ACHN (cell line): ENCODE results near the gene SLC30A7.
"Not testable (repeated sequence)": the region's sequence is repeated elsewhere in the genome, so short reads cannot be mapped to it uniquely, and the experiment has no call there.

Experiments used
- DNase-seq: peaks from one replicate; pipeline ENCODE4 v3.0.0-alpha.2; 2015
- in situ Hi-C: cut with HindIII; loops from 2 replicates; pipeline ENCODE4 v1.10.0; 2017; ENCODE audit warnings: low sequenced_read_pairs, low pct_ligation_motif_present, low pct_unique_long_range_greater_than_20kb

SLC30A7 gene

DNA sequence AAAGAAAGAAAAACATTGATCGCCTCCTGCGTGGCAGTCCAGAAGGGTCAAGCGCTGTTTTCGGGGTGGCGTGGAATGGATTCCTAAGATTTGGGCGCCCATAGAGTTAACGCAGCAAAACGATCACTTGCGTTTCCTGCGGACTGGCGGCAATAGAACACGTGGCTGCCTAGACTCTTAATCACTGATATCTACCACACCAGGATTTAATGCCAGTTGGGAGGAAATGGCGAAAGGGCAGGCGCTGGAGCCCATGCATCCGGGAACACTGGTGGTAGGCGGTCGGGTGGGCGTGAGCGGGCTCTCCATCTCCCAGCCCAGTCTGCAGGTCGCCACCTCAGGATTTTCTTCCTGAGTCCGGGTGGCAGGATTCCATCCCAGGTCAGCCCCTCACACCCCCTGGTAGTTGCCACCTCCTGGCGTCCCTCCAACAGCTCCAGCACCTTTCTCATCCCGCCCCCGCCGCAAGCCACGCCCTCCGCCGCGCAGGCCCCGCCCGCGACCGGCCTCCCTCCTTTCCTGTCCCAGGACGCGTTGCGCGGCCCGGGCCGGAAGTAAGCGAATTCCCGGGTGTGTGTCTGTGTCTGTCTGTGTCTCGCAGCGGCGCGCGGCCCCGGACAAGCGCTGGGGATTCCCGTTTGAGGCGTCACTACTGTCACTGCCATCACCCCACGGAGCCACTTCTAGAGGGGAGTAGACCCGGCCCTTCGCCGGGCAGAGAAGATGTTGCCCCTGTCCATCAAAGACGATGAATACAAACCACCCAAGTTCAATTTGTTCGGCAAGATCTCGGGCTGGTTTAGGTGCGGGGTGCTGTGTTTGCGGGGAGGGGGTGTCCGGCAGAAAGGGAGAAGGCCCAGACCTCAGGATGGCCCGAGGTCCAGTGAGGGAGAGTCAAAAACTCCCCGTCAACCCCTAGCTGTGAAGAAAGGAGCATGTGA, at the start of gene SLC30A7:
Gene SLC30A7, plus strand, starts transcription at position 551 of the 941 bp plus-strand sequence. Its CDS starts 173 bp downstream, at position 724.
- peak; percentile 89 for DNase-seq
- in situ Hi-C loops = no loop called here

GRCh38 chr1:100847361-100848082, 48.4 kb upstream of the SLC30A7 start:
- DNase-seq = peak; percentile 32

GRCh38 chr1:100851726-100852125, 44.2 kb upstream of the SLC30A7 start:
- in situ Hi-C loops = loop anchor here (25.0 kb wide), 2 partner anchors 239 to 389 kb away; no protein-coding TSS in a partner anchor
- no peak for DNase-seq

More at GRCh38 chr1:100847361-100848082, 48.4 kb upstream of the SLC30A7 start:
- in situ Hi-C loops = no loop called here

DNA sequence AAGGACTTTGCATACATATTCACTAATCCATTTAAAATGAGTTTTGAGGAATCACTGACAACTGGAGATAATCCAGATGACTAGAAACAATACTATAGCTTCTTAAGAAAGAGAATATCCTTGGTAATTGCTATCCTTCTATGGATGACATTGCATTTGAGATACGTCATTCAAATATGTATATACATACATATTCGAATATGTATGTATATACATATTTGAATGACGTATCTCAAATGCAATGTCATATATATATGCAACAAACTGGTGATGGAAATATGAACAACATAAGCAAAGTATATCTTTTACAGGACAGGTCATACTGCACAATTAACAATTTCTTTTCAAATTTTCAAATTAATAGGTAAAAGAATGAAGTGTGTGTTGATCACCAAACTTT, 42.9 kb upstream of the SLC30A7 start:
- DNase-seq = no peak
- in situ Hi-C loops = loop anchor here (25.0 kb wide), 2 partner anchors 241 to 391 kb away; no protein-coding TSS in a partner anchor

DNA sequence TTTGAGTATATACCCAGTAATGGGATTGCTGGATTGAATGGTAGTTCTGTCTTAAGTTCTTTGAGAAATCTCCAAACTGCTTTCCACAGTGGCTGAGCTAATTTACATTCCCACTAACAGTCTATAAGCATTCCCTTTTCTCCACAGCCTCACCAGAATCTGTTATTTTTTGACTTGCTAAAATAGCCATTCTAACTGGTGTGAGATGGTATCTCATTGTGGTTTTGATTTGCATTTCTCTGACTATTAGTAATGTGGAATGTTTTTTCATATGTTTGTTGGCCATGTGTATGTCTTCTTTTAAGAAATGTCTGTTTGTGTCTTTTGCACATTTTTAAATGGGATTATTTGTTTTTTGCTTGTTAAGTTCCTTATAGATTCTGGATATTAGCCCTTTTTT, 40.8 kb upstream of the SLC30A7 start:
- in situ Hi-C loops = loop anchor here (25.0 kb wide), 2 partner anchors 243 to 393 kb away; no protein-coding TSS in a partner anchor
- DNase-seq = not testable (repeated sequence)

DNA sequence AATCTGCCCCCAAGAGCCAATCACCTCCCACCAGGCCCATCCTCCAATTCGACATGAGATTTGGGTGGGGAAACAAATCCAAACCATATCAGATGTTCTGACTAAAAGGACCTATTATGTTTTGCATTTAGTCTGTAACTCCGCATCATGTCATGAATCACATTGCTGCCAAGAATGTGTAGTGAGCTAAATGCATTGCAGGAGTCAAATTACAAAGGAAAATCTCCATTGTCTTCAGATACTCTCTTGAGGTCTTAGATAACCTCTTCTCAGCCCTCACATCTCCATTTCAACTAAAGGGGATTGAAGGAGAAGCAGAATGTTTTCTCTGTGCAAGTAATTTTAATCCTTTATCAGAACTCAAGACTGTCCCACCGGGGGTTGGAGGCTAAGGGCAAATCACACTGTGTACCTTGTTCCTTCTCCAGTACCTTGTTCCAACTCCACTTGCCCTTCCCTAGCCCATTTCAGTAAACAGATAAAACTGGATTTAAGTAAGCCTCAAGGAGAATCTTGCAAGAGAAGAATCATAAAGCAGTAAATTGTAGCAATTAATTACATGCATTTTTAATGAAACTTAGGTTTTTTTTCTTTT, 35.4 kb upstream of the SLC30A7 start:
- no peak for DNase-seq
- in situ Hi-C loops = loop anchor here (25.0 kb wide), 2 partner anchors 248 to 398 kb away; no protein-coding TSS in a partner anchor

- in situ Hi-C loops = loop anchor here (25.0 kb wide), 2 partner anchors 249 to 399 kb away; no protein-coding TSS in a partner anchor
These were observed 34.5 kb upstream of the SLC30A7 start for GRCh38 chr1:100861379-100861778.

DNA sequence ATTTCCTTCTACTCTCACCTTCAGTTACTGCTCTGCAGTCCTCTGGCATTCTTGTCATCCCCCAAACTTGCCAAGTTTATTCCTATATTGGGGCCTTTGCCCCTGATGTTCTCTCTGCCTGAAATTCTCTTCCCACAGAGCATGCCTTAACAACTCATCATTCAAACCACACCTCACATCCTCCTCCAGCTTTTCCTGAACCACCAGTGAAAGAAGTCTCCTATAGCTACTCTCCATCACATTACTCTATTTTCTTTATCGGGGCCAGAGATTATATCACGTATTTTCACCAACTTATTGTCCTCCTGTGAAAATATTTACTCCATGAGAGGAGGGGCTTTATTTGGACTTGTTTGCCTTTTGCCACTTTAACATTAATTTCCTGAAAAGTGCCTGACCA, 33.3 kb upstream of the SLC30A7 start:
- in situ Hi-C loops = loop anchor here (25.0 kb wide), 2 partner anchors 250 to 400 kb away; no protein-coding TSS in a partner anchor
- no peak for DNase-seq

More at GRCh38 chr1:100861379-100861778, 34.5 kb upstream of the SLC30A7 start:
- no peak for DNase-seq

- in situ Hi-C loops = loop anchor here (25.0 kb wide), 2 partner anchors 254 to 404 kb away; no protein-coding TSS in a partner anchor
These were observed 29.6 kb upstream of the SLC30A7 start for GRCh38 chr1:100866041-100866900.

DNA sequence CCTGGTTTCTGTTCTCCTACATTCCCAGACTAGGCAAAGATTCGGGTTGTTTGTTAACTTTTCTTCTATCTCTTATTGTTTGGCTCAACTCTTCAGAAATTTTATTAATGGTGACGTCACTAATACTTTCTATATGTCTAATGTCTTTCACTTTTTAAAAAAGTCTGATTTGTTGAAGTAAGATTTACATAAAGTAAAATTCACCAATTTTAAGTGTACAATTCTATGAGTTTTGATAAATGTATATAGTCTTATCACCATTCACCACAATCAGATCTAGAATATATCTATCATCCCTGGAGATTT, 29.0 kb upstream of the SLC30A7 start:
- in situ Hi-C loops = loop anchor here (25.0 kb wide), 2 partner anchors 255 to 405 kb away; no protein-coding TSS in a partner anchor
- no peak for DNase-seq

More at GRCh38 chr1:100866041-100866900, 29.6 kb upstream of the SLC30A7 start:
- peak; percentile 41 for DNase-seq

DNA sequence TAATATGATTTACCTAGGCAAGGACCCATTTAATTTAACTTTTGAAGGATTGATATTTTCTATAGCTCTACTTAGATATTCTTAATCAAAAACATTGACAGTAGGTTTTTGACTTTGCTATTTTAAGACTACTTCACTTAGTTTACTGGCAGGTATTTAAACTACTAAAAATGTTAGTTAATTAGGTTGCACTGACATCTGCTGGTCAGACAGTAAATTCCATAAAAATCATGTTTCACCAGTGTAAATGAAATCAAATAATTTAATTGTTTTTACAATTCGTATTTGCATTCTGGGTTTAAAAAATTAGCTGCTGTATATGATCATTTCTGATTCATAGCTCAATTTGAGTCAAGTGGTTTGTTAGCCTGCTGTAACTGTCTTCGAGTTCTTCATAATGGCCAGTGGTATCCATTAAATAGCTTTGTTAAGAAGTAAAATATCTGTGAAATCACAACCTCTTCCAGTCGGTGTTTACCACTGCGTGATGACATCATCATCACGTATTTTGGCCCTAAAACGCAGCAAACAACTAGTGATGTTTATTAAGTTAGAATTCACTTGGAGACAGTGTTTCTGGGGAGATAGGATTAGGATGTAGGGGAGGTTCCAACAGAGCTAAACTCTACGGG, 27.4 kb upstream of the SLC30A7 start:
- peak; percentile 46 for DNase-seq
- in situ Hi-C loops = loop anchor here (25.0 kb wide), 2 partner anchors 256 to 406 kb away; no protein-coding TSS in a partner anchor

DNA sequence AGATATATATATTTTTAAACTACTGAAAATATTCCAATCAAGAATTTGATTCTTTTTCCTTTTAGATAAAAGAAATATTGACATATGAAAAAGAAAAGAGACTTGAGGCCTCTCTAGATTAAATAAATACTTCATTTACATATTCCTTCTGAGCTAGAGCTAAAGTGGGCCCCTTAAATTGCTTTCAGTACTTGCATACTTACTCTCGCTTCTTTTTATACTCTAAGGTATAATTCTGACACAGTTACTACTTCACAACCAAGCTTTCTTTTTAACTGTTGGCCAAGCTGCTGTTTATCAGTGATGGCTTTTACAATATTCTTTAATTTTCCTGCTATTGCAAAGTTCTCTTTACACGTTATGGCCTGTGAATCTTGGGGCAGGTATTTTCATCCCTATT, 25.9 kb upstream of the SLC30A7 start:
- no peak for DNase-seq
- in situ Hi-C loops = loop anchor here (25.0 kb wide), 2 partner anchors 258 to 408 kb away; no protein-coding TSS in a partner anchor

- no peak for DNase-seq
- in situ Hi-C loops = loop anchor here (25.0 kb wide), 2 partner anchors 262 to 412 kb away; no protein-coding TSS in a partner anchor
These were observed 21.5 kb upstream of the SLC30A7 start for GRCh38 chr1:100874433-100874832.

DNA sequence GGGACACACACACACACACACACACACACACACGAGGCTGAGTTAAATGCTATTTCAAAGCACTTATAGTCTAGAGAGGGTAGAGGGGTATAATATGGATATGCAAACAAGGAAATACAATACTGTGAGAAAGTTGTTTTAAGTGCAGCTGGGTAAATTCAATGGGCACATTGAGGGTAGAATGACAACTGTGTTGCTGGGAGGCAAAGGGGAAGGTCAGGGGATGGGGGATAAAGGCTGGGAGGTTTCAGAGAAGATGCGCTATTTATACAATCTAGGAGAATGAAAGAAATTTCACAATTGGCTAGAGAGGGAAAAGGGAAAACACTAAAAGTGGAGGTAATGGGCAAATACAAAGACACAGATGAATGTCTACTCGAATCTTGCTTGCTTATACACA, 20.7 kb upstream of the SLC30A7 start:
- in situ Hi-C loops = no loop called here
- DNase-seq = no peak

DNA sequence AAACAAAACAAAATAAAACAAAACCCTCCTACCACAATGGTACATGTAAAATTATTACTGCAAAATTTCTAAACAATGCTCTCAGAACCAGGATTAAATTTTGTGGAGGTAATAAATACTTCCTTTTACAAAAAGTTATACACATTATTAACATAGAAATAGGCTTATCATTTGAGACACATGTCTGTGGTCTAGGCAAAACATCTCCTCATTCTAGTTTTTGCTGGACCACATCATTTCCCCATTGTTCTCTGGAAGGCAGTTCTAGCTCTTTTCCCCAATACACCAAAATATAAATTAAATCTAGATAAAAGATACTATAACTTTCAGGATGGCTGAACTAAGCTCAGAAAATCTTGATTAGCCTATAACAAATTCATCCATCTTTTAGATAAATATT, 19.6 kb upstream of the SLC30A7 start:
- DNase-seq = no peak
- in situ Hi-C loops = no loop called here

- DNase-seq = no peak
- in situ Hi-C loops = no loop called here
These were observed 16.5 kb upstream of the SLC30A7 start for GRCh38 chr1:100879422-100879821.

DNA sequence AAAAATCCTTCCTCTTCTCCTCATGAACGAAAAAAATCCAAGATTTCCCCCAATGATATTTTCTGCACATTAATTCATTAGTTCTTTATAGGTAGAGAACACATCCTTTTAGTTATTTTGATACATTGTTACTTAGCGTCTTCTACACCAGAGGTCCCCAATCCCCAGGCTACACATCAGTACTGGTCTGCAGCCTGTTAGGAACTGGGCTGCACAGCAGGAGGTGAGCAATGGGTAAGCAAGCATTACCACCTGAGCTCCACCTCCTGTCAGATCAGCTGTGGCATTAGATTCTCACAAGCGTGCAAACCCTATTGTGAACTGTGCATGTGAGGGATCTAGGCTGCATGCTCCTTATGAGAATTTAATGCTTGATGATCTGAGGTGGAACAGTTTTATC, 14.2 kb upstream of the SLC30A7 start:
- no peak for DNase-seq
- in situ Hi-C loops = no loop called here
